GM23338 (cell line): ENCODE results near the gene KAZN. TPM values are rescaled to one million over a fixed set of nuclear protein-coding genes. Genes with fewer than 3 reads are reported as not detected.

ENCODE experiments used
- ATAC-seq: fragments of 200-7000 bp; cut with Tn5 transposase; 3 replicates; pipeline ENCODE4 v1.9.1; 2020
- DNase-seq: peaks from one replicate; pipeline ENCODE4 v3.0.0-alpha.2; 2015; ENCODE audit warnings: low spot score
- H2AFZ ChIP-seq: fragments of 200-600 bp; sonication (generic); 2 replicates; pipeline ENCODE4 v1.8.0; 2016; ENCODE audit warnings: antibody characterized with exemption, mild to moderate bottlenecking, moderate library complexity
- H3F3A ChIP-seq: fragments of 200-600 bp; sonication (generic); replicated peaks from 2 replicates; pipeline ENCODE4 v1.8.0; 2017; ENCODE audit warnings: antibody characterized with exemption, mixed run types, low read depth
- H3K27ac ChIP-seq: fragments of 200-600 bp; sonication (generic); 2 replicates; pipeline ENCODE4 v1.6.1; 2016; ENCODE audit warnings: low read depth
- H3K27me3 ChIP-seq: fragments of 200-600 bp; sonication (generic); 2 replicates; pipeline ENCODE4 v1.8.0; 2016; ENCODE audit warnings: mild to moderate bottlenecking, mixed run types, moderate library complexity; ENCODE audit not compliant: insufficient read depth
- H3K36me3 ChIP-seq: fragments of 200-600 bp; sonication (generic); 2 replicates; pipeline ENCODE4 v1.8.0; 2016; ENCODE audit warnings: mild to moderate bottlenecking; ENCODE audit not compliant: insufficient read depth
- H3K4me1 ChIP-seq: fragments of 200-600 bp; sonication (generic); 2 replicates; pipeline ENCODE4 v1.8.0; 2016; ENCODE audit warnings: mild to moderate bottlenecking, moderate library complexity; ENCODE audit not compliant: insufficient read depth
- H3K4me2 ChIP-seq: fragments of 200-600 bp; sonication (generic); 2 replicates; pipeline ENCODE4 v1.7.1; 2017; ENCODE audit warnings: mixed run types
- H3K4me3 ChIP-seq: fragments of 200-600 bp; sonication (generic); 2 replicates; pipeline ENCODE4 v1.6.1; 2016; ENCODE audit warnings: mixed run types
- H3K79me2 ChIP-seq: fragments of 200-600 bp; sonication (generic); replicated peaks from 2 replicates; pipeline ENCODE4 v1.8.0; 2017; ENCODE audit warnings: mild to moderate bottlenecking; ENCODE audit not compliant: insufficient read depth
- H3K9me2 ChIP-seq: fragments of 200-600 bp; sonication (generic); 2 replicates; pipeline ENCODE4 v1.8.0; 2017; ENCODE audit not compliant: insufficient read depth
- H4K20me1 ChIP-seq: fragments of 200-600 bp; sonication (generic); replicated peaks from 2 replicates; pipeline ENCODE4 v1.8.0; 2017; ENCODE audit warnings: mild to moderate bottlenecking; ENCODE audit not compliant: insufficient read depth
- H3K27ac Mint-ChIP-seq: 2 replicates; pipeline ENCODE4 v1.8.0; 2020; ENCODE audit warnings: inconsistent platforms, mild to moderate bottlenecking, moderate library complexity, mixed read lengths
- H3K27me3 Mint-ChIP-seq: 3 replicates; pipeline ENCODE4 v1.8.0; 2022; ENCODE audit warnings: low read depth, mild to moderate bottlenecking, moderate library complexity, mixed read lengths, inconsistent platforms; ENCODE audit not compliant: insufficient read depth, poor library complexity
- H3K36me3 Mint-ChIP-seq: 3 replicates; pipeline ENCODE4 v1.8.0; 2021; ENCODE audit warnings: low read depth, mild to moderate bottlenecking, inconsistent platforms, moderate library complexity, mixed read lengths
- H3K4me1 Mint-ChIP-seq: 3 replicates; pipeline ENCODE4 v1.8.0; 2020; ENCODE audit warnings: mild to moderate bottlenecking, inconsistent platforms, mixed read lengths
- H3K4me3 Mint-ChIP-seq: 3 replicates; pipeline ENCODE4 v1.8.0; 2021; ENCODE audit warnings: moderate library complexity, mild to moderate bottlenecking, inconsistent platforms, mixed read lengths
- H3K9me3 Mint-ChIP-seq: 3 replicates; pipeline ENCODE4 v1.8.0; 2020; ENCODE audit warnings: moderate library complexity, mild to moderate bottlenecking, inconsistent platforms, mixed read lengths
- CTCF ChIP-seq, 2 experiments: fragments of 200-600 bp in 1 of 2; sonication (generic) in 1 of 2; conservative IDR thresholded peaks; 2 replicates each; pipeline versions ENCODE4 v1.5.1 to v1.6.1; 2016 to 2017; ENCODE audit warnings: antibody characterized with exemption in 2 of 2, low read depth in 2 of 2, mild to moderate bottlenecking in 2 of 2, moderate library complexity in 1 of 2
- EZH2 ChIP-seq: fragments of 200-600 bp; sonication (generic); IDR thresholded peaks from one replicate; pipeline ENCODE4 v1.8.0; 2017; ENCODE audit warnings: antibody characterized with exemption, mild to moderate bottlenecking, low read depth; ENCODE audit not compliant: unreplicated experiment
- NANOG ChIP-seq: IDR thresholded peaks from 2 replicates; pipeline ENCODE4 v1.6.1; 2016; ENCODE audit warnings: antibody characterized with exemption, borderline replicate concordance
- POLR2AphosphoS5 ChIP-seq: IDR thresholded peaks from 2 replicates; pipeline ENCODE4 v1.6.1; 2016; ENCODE audit warnings: antibody characterized with exemption, low read depth
- STAT1 ChIP-seq: IDR thresholded peaks from one replicate; pipeline ENCODE4 v1.6.1; 2016; ENCODE audit warnings: antibody characterized with exemption; ENCODE audit not compliant: unreplicated experiment
- ZNF114 ChIP-seq: fragments of 250-450 bp; sonication (Bioruptor Pico); IDR thresholded peaks from 2 replicates; pipeline ENCODE4 v1.5.0; 2020; ENCODE audit warnings: mild to moderate bottlenecking, moderate library complexity
- ZNF331 ChIP-seq: fragments of 250-450 bp; sonication (Bioruptor Pico); IDR thresholded peaks from 2 replicates; pipeline ENCODE4 v1.5.0; 2020; ENCODE audit warnings: low read depth, mild to moderate bottlenecking, moderate library complexity
- ZNF462 ChIP-seq: fragments of 250-450 bp; sonication (Bioruptor Pico); IDR thresholded peaks from 2 replicates; pipeline ENCODE4 v1.5.0; 2020; ENCODE audit warnings: mild to moderate bottlenecking, moderate library complexity
- polyA plus RNA-seq: library from polyadenylated mRNA; unstranded; fragments of >200 nt; fragmentation: Nextera tagmentation; extraction: Ambion mirVana; gene quantifications from 2 replicates; pipeline ENCODE4 v1.2.1, GENCODE V29; 2016
- total RNA-seq: library from RNA; depleted of rRNA; stranded (reverse); fragments of >200 nt; shearing (Covaris generic); gene quantifications from 2 replicates; pipeline ENCODE4 v1.2.3, GENCODE V29; 2014

The KAZN gene
- total and polyA plus RNA-seq, 2 experiments from 2014 or later: 9.9 to 15.0 TPM

GRCh38 chr1:15101801-15102200 lies 503.3 kb downstream of the KAZN start (continued):
- no peak for TF ChIP-seq ZNF462
- TF ChIP-seq CTCF (conservative IDR thresholded peaks at IDR 0.05; ENCODE audit: low read depth in 2 of 2): no peak

- no peak for ATAC-seq
- no peaks in the 10 kb centered on the region for H3F3A ChIP-seq
- H2AFZ ChIP-seq: no peak overlapping the region
- H3K79me2 ChIP-seq: no peaks in the 10 kb centered on the region
- peaks cover 10% of the 10 kb centered on the region; the same call in 1 of the 2 replicates for H3K27me3 ChIP-seq
- H4K20me1 ChIP-seq: no peaks in the 10 kb centered on the region
- H3K9me2 ChIP-seq: no peaks in the 10 kb centered on the region
- no peaks in the 10 kb centered on the region for H3K36me3 ChIP-seq
- peaks cover 19% of the 10 kb centered on the region for H3K27me3 Mint-ChIP-seq
- no peak overlapping the region for H3K4me3 Mint-ChIP-seq
- peaks cover 13% of the 10 kb centered on the region for H3K4me1 ChIP-seq
- no peak for DNase-seq
- no peaks in the 10 kb centered on the region for H3K9me3 Mint-ChIP-seq
- H3K27ac ChIP-seq: no peak overlapping the region
- H3K4me2 ChIP-seq: no peak overlapping the region
- H3K4me3 ChIP-seq: no peak overlapping the region
- no peaks in the 10 kb centered on the region; the same call in 2 of the 3 replicates for H3K36me3 Mint-ChIP-seq
- no peak overlapping the region for H3K27ac Mint-ChIP-seq
- H3K4me1 Mint-ChIP-seq: peaks cover 27% of the 10 kb centered on the region
- TF ChIP-seq STAT1: no peak
- no peak for TF ChIP-seq NANOG
- no peak for TF ChIP-seq POLR2AphosphoS5
- no peak for TF ChIP-seq ZNF114 (CRISPR knock-in tag)
- TF ChIP-seq ZNF462: no peak
- no peak for TF ChIP-seq EZH2
- TF ChIP-seq ZNF331 (CRISPR knock-in tag): no peak
Observed at GRCh38 chr1:15102646-15103045, 504.2 kb downstream of the KAZN start.
